GM10248 (cell line): ENCODE measurements around the gene GDF7.
"Not testable (repeated sequence)": the region's sequence is repeated elsewhere in the genome, so short reads cannot be mapped to it uniquely, and the experiment has no call there.

ENCODE experiments used
- CTCF ChIA-PET: fragments of 300-600 bp; sonication (Branson Sonifier 250); formaldehyde crosslinking; extraction: SDS; loops from one replicate; lab custom pipeline; 2021; ENCODE audit warnings: antibody characterized with exemption; lab: Yijun Ruan, JAX
- POLR2A ChIA-PET: fragments of 350-650 bp; sonication (Branson Sonifier 250); formaldehyde crosslinking; extraction: SDS; loops from one replicate; lab custom pipeline; 2020; ENCODE audit warnings: antibody characterized with exemption; lab: Yijun Ruan, JAX
- DNase-seq: peaks from one replicate; pipeline ENCODE4 v3.0.0; 2012; ENCODE audit errors: extremely low spot score
- TF ChIP-seq, protein P1 (sequence below): IDR thresholded peaks from 2 replicates; pipeline ENCODE4 v1.5.1; 2012; ENCODE audit warnings: mild to moderate bottlenecking, low read depth; ENCODE audit errors: extremely low read depth, missing control alignments, control extremely low read depth

The GDF7 gene

DNA sequence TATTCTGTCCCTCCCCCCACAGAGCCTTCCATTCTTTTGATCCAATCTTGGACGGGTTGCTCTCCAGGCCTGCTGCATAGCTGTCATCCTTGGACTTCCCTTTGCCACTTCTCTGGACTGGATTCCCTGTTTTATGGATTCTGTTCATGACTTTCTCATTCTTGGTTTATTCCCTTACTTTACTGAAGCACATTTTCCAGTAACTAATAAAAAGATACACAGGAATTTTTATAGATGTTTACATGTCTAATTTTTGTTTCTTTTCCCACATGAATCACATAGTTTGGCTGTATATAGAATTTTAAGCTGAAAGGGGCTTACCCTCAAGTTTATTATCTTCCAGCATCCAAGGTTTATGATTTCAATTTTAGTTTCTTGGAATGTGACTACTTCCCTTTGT, 37.9 kb downstream of the GDF7 start:
- POLR2A ChIA-PET: no interaction called here
- CTCF ChIA-PET: interaction anchor here (2.6 kb wide), 1 partner anchor 11 kb away, joined by 8 read pairs; no protein-coding TSS in a partner anchor
- no peak for DNase-seq
- TF ChIP-seq, protein P1, sequence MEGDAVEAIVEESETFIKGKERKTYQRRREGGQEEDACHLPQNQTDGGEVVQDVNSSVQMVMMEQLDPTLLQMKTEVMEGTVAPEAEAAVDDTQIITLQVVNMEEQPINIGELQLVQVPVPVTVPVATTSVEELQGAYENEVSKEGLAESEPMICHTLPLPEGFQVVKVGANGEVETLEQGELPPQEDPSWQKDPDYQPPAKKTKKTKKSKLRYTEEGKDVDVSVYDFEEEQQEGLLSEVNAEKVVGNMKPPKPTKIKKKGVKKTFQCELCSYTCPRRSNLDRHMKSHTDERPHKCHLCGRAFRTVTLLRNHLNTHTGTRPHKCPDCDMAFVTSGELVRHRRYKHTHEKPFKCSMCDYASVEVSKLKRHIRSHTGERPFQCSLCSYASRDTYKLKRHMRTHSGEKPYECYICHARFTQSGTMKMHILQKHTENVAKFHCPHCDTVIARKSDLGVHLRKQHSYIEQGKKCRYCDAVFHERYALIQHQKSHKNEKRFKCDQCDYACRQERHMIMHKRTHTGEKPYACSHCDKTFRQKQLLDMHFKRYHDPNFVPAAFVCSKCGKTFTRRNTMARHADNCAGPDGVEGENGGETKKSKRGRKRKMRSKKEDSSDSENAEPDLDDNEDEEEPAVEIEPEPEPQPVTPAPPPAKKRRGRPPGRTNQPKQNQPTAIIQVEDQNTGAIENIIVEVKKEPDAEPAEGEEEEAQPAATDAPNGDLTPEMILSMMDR: no peak

DNA sequence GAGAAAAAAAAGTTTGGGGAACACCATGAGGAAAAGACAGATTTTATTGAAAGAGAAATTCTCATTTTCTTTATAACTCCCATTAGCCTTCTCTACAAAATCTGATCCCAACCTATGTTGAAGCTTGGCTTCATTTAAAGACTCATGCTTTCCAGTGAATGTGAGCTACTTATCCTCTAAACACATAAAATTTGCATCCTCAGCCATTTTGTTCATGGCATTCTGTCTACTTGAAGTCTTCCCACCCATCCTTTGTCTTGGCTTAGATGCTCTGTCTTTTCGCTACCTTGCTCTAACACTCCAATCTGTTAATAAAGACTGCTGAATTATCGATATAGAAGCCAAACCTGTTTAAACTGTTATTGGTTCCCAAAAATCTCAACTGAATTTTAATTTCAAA, 39.3 kb downstream of the GDF7 start:
- CTCF ChIA-PET: interaction anchor here (0.8 to 1.6 kb wide), 3 partner anchors 21 to 55 kb away, joined by 3 to 4 read pairs (median 4); partner anchors contain the start of gene HS1BP3
- DNase-seq: no peak
- TF ChIP-seq, protein P1: no peak
- POLR2A ChIA-PET: no interaction called here

DNA sequence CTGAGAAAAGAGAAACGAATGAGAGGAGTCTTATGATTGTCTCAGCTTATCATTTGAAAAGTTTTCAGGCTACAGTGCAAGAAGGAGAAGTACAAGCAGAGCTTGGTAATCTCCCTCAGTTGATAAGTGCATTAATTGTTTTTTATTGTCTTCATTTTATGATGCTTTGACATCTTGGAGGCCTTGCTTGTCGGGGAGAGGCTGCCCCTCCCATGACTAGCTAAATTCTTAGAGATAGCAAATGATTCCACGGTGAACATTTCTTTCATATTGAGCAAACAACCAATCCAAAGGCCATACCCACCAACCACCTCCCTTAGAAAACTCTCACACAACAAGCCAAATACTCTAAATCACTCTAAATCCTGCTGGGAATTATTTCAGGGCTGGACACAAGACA, 39.8 kb downstream of the GDF7 start:
- no peak for DNase-seq
- ChIA-PET CTCF (interaction anchor here (0.8 to 1.6 kb wide), 6 partner anchors 13 to 56 kb away, joined by 3 to 4 read pairs (median 4); partner anchors contain the start of gene HS1BP3), POLR2A (no interaction called here)
- TF ChIP-seq, protein P1: no peak

DNA sequence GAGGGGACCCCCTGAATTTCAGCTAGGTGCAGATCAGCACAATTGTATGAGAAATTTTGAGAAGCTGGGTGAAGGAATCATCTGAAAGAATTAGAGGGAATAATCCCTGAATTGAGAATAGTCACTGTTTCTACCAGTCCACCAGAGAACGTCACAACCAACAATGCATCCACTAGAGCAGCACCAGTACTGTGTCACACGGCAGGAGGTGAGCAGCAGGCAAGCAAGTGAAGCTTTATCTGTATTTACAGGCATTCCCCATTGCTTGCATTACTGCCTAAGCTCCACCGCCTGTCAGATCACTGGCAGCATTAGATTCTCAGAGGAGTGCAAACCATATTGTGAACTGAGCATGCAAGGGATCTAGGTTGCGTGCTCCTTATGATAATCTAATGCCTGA, 40.7 kb downstream of the GDF7 start:
- ChIA-PET POLR2A (no interaction called here), CTCF (interaction anchor here (0.8 to 1.6 kb wide), 5 partner anchors 9 to 46 kb away, joined by 3 to 4 read pairs (median 4); no protein-coding TSS in a partner anchor)
- DNase-seq: no peak
- TF ChIP-seq, protein P1: no peak

DNA sequence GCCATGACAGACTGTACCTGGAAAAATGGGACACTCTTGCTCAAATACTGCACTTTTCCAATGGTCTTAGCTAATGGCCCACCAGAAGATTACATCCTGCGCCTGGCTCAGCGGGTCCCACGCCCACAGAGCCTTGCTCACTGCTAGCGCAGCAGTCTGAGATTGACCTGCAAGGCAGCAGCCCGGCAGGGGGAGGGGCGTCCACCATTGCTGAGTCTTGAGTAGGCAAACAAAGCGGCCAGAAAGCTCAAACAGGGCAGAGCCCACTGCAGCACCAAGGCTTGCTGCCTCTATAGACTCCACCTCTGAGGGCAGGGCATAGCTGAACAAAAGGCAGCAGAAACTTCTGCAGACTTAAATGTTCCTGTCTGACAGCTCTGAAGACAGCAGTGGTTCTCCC, 44.7 kb downstream of the GDF7 start:
- CTCF ChIA-PET: interaction anchor here (1.5 to 1.8 kb wide), 2 partner anchors 15 to 19 kb away, joined by 3 to 5 read pairs; no protein-coding TSS in a partner anchor
- DNase-seq, POLR2A ChIA-PET: not testable (repeated sequence)

DNA sequence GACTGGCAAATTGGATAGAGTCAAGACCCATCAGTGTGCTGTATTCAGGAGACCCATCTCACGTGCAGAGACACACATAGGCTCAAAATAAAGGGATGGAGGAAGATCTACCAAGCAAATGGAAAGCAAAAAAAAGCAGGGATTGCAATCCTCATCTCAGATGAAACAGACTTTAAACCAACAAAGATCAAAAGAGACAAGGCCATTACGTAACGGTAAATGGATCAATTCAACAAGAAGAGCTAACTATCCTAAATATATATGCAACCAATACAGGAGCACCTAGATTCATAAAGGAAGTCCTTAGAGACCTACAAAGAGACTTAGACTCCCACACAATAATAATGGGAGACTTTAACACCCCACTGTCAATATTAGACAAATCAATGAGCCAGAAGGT, 46.6 kb downstream of the GDF7 start:
- CTCF ChIA-PET, POLR2A ChIA-PET, DNase-seq: not testable (repeated sequence)

DNA sequence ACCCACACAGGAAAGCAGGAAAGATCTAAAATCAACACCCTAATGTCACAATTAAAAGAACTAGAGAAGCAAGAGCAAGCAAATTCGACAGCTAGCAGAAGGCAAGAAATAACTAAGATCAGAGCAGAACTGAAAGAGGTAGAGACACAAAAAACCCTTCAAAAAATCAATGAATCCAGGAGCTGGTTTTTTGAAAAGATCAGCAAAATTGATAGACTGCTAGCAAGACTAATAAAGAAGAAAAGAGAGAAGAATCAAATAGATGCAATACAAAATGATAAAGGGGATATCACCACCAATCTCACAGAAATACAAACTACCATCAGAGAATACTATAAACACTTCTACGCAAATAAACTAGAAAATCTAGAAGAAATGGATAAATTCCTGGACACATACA, 47.5 kb downstream of the GDF7 start:
- DNase-seq, CTCF ChIA-PET, POLR2A ChIA-PET: not testable (repeated sequence)

DNA sequence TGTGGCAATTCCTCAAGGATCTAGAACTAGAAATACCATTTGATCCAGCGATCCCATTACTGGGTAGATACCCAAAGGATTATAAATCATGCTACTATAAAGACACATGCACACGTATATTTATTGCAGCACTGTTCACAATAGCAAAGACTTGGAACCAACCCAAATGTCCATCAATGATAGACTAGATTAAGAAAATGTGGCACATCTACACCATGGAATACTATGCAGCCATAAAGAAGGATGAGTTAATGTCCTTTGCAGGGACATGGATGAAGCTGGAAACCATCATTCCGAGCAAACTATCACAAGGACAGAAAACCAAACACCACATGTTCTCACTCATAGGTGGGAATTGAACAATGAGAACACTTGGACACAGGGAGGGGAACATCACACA, 49.2 kb downstream of the GDF7 start:
- DNase-seq, CTCF ChIA-PET, POLR2A ChIA-PET: not testable (repeated sequence)

DNA sequence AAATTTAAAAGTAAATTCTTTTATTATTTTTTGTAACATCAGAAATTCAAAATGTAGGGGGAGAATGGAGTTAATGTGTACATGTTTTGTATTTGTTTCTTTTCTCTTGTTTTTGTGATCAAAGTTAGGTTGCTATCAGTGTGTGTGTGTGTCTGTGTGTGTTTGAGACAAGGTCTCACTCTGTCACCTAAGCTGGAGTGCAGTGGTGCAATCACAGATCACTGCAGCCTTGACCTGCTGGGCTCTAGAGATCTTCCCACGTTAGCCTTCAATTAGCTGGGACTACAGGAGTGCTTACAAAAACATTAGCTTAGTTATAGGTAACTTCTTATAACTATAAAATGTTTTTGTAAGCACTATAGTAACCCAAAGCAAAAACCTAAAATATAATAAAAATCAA, 50.7 kb downstream of the GDF7 start:
- no peak for DNase-seq
- TF ChIP-seq, protein P1: no peak
- CTCF ChIA-PET: interaction anchor here (0.9 to 1.1 kb wide), 2 partner anchors 10 to 56 kb away, joined by 3 read pairs; no protein-coding TSS in a partner anchor

More for the DNA sequence above, 50.7 kb downstream of the GDF7 start:
- POLR2A ChIA-PET: no interaction called here
